ENCODE results near the gene CHAMP1.

DNA sequence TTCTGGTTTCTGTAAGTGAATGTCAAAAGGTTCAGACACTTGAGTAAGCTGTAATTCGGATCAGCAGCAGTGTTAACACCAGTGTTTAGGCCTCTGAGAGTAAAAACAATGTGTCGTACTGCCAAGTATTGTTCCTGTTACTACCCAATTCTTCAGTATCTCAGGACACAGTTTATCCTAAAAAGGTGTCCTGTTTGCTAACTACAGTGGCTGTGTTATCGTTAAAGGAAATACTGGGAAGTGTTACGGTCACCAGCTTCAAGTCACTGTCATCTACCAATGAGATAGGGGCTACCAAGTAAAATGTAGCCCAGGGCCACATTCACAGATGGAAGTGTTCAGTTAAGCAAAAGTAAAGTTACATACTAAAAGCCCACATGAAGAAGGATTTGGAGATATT is 35.2 kb upstream of the CHAMP1 start:
- TF ChIP-seq AGO2 (optimal IDR thresholded peaks at IDR 0.05; ENCODE audit: low read depth, low read length) (no peak), ZNF337 (CRISPR knock-in tag; IDR thresholded peaks at IDR 0.05; ENCODE audit: borderline replicate concordance, low read depth) (no peak), CEBPZ (IDR thresholded peaks at IDR 0.05; ENCODE audit: low read length) (no peak), HNRNPH1 (optimal IDR thresholded peaks at IDR 0.05; ENCODE audit: low read depth, low read length) (no peak), ZNF33A (CRISPR knock-in tag; IDR thresholded peaks at IDR 0.05; ENCODE audit: borderline replicate concordance) (no peak), KLF9 (CRISPR knock-in tag; IDR thresholded peaks at IDR 0.05; ENCODE audit: low read depth) (no peak), CTCF (CRISPR knock-in tag; IDR thresholded peaks at IDR 0.05) (no peak), PHF5A (CRISPR knock-in tag; IDR thresholded peaks at IDR 0.05; ENCODE audit: low read depth, unreplicated experiment) (no peak), FOXP4 (CRISPR knock-in tag; IDR thresholded peaks at IDR 0.05) (no peak), GATAD2A (CRISPR knock-in tag; IDR thresholded peaks at IDR 0.05) (no peak)
